SJCRH30 (cell line): ENCODE results near the gene FOXL1. TPM values are rescaled to one million over a fixed set of nuclear protein-coding genes. Genes with fewer than 3 reads are reported as not detected.

Source experiments
- DNase-seq, 2 experiments: peaks; one replicate each; pipeline ENCODE4 v3.0.0-alpha.2; 2015 to 2020
- H3K27ac ChIP-seq: fragments of 250-450 bp; sonication (Bioruptor Pico); 2 replicates; pipeline ENCODE4 v1.5.1; 2020; ENCODE audit warnings: mild to moderate bottlenecking, moderate library complexity
- H3K27me3 ChIP-seq: fragments of 250-450 bp; sonication (Bioruptor Pico); 2 replicates; pipeline ENCODE4 v1.5.1; 2020; ENCODE audit warnings: mild to moderate bottlenecking, moderate library complexity
- H3K36me3 ChIP-seq: fragments of 250-450 bp; sonication (Bioruptor Pico); 2 replicates; pipeline ENCODE4 v1.5.1; 2020; ENCODE audit warnings: mild to moderate bottlenecking, moderate library complexity
- H3K4me1 ChIP-seq: fragments of 250-450 bp; sonication (Bioruptor Pico); 2 replicates; pipeline ENCODE4 v1.5.1; 2020; ENCODE audit warnings: mild to moderate bottlenecking, moderate library complexity
- H3K4me3 ChIP-seq: fragments of 250-450 bp; sonication (Bioruptor Pico); 2 replicates; pipeline ENCODE4 v1.5.1; 2020; ENCODE audit warnings: mild to moderate bottlenecking, moderate library complexity
- H3K9me3 ChIP-seq: fragments of 250-450 bp; sonication (Bioruptor Pico); replicated peaks from 2 replicates; pipeline ENCODE4 v1.5.1; 2020; ENCODE audit warnings: mild to moderate bottlenecking, moderate library complexity
- total RNA-seq: library from RNA; depleted of rRNA; stranded (reverse); fragments of >200 nt; shearing (Covaris generic); gene quantifications from 2 replicates; pipeline ENCODE4 v1.2.3, GENCODE V29; 2014

FOXL1 gene
- total RNA-seq, 1 experiment from 2014 or later = 5.5 TPM

DNA sequence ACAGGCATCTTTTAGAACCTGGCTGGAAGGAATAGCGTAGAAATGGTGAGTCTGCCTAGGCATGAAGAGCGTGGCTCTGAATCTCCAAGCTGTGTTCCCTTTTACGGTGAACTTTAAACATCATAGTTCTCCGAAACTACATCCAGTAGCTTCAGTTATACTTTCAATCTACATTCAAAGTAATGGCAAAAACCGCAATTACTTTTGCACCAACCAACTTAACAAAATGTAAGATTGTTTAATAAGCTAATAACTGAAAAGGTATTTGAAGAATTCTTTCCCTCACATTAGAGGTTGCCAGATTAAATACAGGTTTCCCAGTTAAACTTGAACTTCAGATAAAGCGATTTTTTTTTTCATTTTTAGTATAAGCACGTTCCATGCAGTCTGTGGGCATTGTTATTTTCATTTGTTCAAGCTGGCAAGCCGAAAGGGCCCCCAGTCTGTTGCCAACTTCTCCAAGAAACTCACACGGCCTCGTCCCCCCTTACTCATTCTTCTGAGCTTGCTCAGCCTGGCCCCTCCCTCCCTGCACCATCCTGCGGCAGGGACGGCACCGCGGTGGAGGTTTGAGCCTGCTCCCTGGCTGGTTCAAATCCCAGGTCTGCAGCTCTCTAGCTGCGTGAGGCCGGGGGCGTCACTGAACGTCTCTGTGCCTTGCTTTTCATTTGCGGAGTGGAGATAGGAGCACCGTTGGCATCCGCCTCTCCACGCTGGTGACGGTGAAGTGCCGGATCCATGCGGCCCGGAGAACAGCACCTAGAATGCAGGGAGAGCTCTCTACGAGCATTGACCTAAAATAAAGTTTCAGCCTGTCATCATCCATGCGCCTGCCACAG lies 19.8 kb upstream of the FOXL1 start:
- Histone ChIP-seq H3K27me3 (no peaks in the 10 kb centered on the region), H3K36me3 (no peaks in the 10 kb centered on the region), H3K4me3 (no peak overlapping the region), H3K27ac (no peak overlapping the region), H3K4me1 (peaks cover 4% of the 10 kb centered on the region; the same call in 1 of the 2 replicates), H3K9me3 (no peaks in the 10 kb centered on the region)
- no peak for DNase-seq

- no peaks in the 10 kb centered on the region for H3K9me3 ChIP-seq
- H3K4me1 ChIP-seq = peaks cover 4% of the 10 kb centered on the region; the same call in 1 of the 2 replicates
- no peak overlapping the region for H3K27ac ChIP-seq
- no peak overlapping the region for H3K4me3 ChIP-seq
- no peaks in the 10 kb centered on the region for H3K27me3 ChIP-seq
- H3K36me3 ChIP-seq = no peaks in the 10 kb centered on the region
- DNase-seq = no peak
Observed at GRCh38 chr16:86559802-86560305, 18.5 kb upstream of the FOXL1 start.

GRCh38 chr16:86562356-86562755 lies 16.0 kb upstream of the FOXL1 start:
- Histone ChIP-seq H3K36me3 (no peaks in the 10 kb centered on the region), H3K9me3 (no peaks in the 10 kb centered on the region), H3K27ac (no peak overlapping the region), H3K4me3 (no peak overlapping the region), H3K4me1 (peaks cover 7% of the 10 kb centered on the region; the same call in 1 of the 2 replicates), H3K27me3 (no peaks in the 10 kb centered on the region)
- DNase-seq = no peak

DNA sequence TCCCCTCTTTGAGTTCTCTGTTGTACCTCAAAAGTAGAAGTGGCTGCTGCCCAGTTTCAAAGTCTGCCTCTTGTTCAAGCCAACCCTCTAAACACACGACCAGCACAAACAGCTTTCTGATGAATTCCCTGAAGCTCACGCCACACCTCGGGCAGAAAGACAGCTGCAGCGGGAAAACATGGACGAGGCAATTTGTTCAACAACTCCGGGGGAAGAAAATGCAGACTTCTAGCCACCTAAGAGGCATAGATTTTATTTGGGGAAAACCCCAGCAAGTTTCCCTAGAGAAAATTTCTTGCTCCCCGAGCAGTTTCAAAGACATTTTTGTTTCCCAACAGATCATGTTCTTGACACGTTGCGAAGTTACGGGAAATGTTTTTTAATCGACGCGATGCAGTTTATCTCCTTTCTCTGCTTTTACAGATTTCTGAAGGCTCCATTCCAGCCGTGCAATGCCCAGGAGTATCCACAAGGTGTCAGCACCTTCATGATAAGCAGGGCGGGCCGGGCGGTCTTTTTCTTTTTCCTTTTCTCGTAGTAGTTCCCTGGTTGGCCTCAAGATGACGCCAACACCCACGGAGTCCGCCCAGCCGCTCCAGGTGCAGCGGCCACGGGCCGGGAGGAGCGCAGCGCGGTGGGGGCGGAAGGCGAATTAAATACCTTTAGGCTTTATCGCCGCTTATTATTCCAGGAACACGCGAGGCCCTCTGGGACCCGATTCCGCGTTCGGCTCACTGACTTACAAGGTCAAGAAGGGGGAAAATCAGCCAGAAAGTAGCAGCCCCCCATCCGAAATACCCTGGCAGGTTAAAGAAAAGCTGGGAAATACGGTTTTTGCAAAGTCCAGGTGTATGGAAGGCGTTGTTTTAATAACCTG lies 14.6 kb upstream of the FOXL1 start:
- peak; percentile 82 to 91 for DNase-seq
- peak overlapping the region; percentile 53 for H3K27ac ChIP-seq
- H3K9me3 ChIP-seq = no peaks in the 10 kb centered on the region
- H3K27me3 ChIP-seq = no peaks in the 10 kb centered on the region
- H3K36me3 ChIP-seq = no peaks in the 10 kb centered on the region
- peaks cover 7% of the 10 kb centered on the region; the same call in 1 of the 2 replicates for H3K4me1 ChIP-seq
- H3K4me3 ChIP-seq = peak overlapping the region; percentile 47

GRCh38 chr16:86565181-86565631 lies 13.1 kb upstream of the FOXL1 start:
- Histone ChIP-seq H3K4me3 (no peak overlapping the region), H3K9me3 (no peaks in the 10 kb centered on the region), H3K36me3 (peaks cover 6% of the 10 kb centered on the region), H3K27me3 (no peaks in the 10 kb centered on the region), H3K4me1 (peaks cover 7% of the 10 kb centered on the region; the same call in 1 of the 2 replicates), H3K27ac (no peak overlapping the region)
- DNase-seq = no peak

DNA sequence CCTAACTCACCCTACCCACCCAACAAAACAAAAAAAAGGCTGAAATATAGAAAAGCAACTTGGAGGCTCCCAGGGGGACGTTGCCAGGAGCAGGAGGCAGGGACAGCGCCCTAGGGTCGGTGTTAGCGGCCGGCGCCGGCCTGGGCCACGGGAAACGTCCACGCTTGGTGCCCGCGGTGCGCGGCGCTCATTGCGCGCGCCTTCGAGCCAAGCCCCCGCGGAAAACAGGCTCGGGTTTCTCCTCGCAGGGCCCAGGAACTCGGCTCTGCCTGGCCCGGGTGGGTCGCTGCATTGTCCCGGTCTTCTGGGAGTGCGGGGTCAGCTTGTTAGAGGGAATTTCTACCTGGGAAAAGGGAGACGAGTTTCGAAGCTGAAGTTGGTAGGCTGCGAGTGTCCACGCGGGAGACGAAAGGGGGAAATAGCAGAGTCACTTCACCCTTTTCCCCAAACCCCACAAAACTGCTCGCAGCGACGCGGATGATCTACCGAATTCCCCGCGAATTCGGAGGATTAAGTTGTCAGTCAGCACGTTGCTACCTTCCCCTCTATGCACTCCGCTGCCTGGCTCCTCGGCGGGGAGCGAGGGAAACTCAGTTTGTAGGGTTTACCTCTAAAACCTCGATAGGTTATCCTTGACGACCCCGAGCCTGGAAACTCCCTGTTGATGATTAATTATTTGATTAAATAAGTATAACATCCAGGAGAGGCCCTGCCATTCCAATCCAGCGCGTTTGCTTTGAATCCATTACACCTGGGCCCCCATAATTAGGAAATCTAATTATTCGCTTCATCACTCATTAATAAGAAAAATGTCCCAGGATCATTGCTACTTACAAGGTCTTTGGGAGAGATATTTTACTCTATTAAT lies 12.5 kb upstream of the FOXL1 start:
- Histone ChIP-seq H3K4me3 (peak overlapping the region; percentile 74), H3K27ac (no peak overlapping the region), H3K9me3 (no peaks in the 10 kb centered on the region), H3K36me3 (peaks cover 10% of the 10 kb centered on the region), H3K4me1 (peaks cover 7% of the 10 kb centered on the region; the same call in 1 of the 2 replicates), H3K27me3 (no peaks in the 10 kb centered on the region)
- no peak for DNase-seq

DNA sequence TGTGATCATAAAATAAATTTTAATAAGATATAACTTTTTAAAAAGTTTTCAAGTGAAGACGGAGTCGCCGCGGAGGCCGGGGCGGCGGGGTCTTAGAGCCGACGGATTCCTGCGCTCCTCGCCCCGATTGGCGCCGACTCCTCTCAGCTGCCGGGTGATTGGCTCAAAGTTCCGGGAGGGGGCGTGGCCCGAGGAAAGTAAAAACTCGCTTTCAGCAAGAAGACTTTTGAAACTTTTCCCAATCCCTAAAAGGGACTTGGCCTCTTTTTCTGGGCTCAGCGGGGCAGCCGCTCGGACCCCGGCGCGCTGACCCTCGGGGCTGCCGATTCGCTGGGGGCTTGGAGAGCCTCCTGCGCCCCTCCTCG lies 11.8 kb upstream of the FOXL1 start, which contains the start of gene FOXC2:
FOXC2 (plus strand) TSS at position 229 of the 365 bp plus-strand sequence. CDS start 507 bp downstream, outside the sequence.
- peak; percentile 88 to 90 for DNase-seq
- H3K27ac ChIP-seq = peak within 1 kb of the TSS; percentile 57
- H3K4me1 ChIP-seq = peaks cover 7% of the 10 kb centered on the region; the same call in 1 of the 2 replicates
- H3K9me3 ChIP-seq = no peaks in the 10 kb centered on the region
- no peaks in the 10 kb centered on the region for H3K27me3 ChIP-seq
- peak within 1 kb of the TSS; percentile 74 for H3K4me3 ChIP-seq
- peaks cover 14% of the 10 kb centered on the region for H3K36me3 ChIP-seq

DNA sequence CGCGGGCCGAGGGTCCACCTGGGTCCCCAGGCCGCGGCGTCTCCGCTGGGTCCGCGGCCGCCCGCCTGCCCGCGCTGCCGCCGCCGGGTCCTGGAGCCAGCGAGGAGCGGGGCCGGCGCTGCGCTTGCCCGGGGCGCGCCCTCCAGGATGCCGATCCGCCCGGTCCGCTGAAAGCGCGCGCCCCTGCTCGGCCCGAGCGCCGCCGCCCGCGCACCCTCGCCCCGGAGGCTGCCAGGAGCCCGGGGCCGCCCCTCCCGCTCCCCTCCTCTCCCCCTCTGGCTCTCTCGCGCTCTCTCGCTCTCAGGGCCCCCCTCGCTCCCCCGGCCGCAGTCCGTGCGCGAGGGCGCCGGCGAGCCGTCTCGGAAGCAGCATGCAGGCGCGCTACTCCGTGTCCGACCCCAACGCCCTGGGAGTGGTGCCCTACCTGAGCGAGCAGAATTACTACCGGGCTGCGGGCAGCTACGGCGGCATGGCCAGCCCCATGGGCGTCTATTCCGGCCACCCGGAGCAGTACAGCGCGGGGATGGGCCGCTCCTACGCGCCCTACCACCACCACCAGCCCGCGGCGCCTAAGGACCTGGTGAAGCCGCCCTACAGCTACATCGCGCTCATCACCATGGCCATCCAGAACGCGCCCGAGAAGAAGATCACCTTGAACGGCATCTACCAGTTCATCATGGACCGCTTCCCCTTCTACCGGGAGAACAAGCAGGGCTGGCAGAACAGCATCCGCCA lies 11.2 kb upstream of the FOXL1 start:
- H3K27ac ChIP-seq = peak overlapping the region; percentile 57
- peaks cover 14% of the 10 kb centered on the region for H3K36me3 ChIP-seq
- peak overlapping the region; percentile 74 for H3K4me3 ChIP-seq
- no peaks in the 10 kb centered on the region for H3K9me3 ChIP-seq
- H3K27me3 ChIP-seq = no peaks in the 10 kb centered on the region
- H3K4me1 ChIP-seq = peaks cover 7% of the 10 kb centered on the region; the same call in 1 of the 2 replicates
- DNase-seq = peak; percentile 57 to 60

GRCh38 chr16:86567701-86568581 lies 10.4 kb upstream of the FOXL1 start:
- Histone ChIP-seq H3K27me3 (no peaks in the 10 kb centered on the region), H3K27ac (peak overlapping the region; percentile 54), H3K4me1 (peaks cover 7% of the 10 kb centered on the region; the same call in 1 of the 2 replicates), H3K4me3 (peak overlapping the region; percentile 74), H3K36me3 (peaks cover 14% of the 10 kb centered on the region), H3K9me3 (no peaks in the 10 kb centered on the region)
- DNase-seq = peak; percentile 51 to 53

- DNase-seq = peak in 1 of 2 experiments; percentile 27
- H3K9me3 ChIP-seq = no peaks in the 10 kb centered on the region
- H3K27ac ChIP-seq = peak overlapping the region; percentile 50
- peak overlapping the region; percentile 74 for H3K4me3 ChIP-seq
- peaks cover 4% of the 10 kb centered on the region; the same call in 1 of the 2 replicates for H3K4me1 ChIP-seq
- H3K36me3 ChIP-seq = peaks cover 14% of the 10 kb centered on the region
- H3K27me3 ChIP-seq = no peaks in the 10 kb centered on the region
Observed at GRCh38 chr16:86568677-86569623, 9.4 kb upstream of the FOXL1 start.

GRCh38 chr16:86569701-86570447 lies 8.5 kb upstream of the FOXL1 start:
- H3K4me3 ChIP-seq = peak overlapping the region; percentile 74
- H3K4me1 ChIP-seq = peaks cover 4% of the 10 kb centered on the region; the same call in 1 of the 2 replicates
- DNase-seq = no peak
- no peak overlapping the region; the same call in 1 of the 2 replicates for H3K27ac ChIP-seq
- no peaks in the 10 kb centered on the region for H3K9me3 ChIP-seq
- peaks cover 14% of the 10 kb centered on the region for H3K36me3 ChIP-seq
- H3K27me3 ChIP-seq = no peaks in the 10 kb centered on the region
